Activated gamma-delta T cell (primary cell): ENCODE data around the gene TMEM94.
"Not testable (repeated sequence)": the region's sequence is repeated elsewhere in the genome, so short reads cannot be mapped to it uniquely, and the experiment has no call there.

Source experiments
- DNase-seq: peaks from one replicate; lab custom pipeline; 2025; lab: John Stamatoyannopoulos, UW

Gene TMEM94

DNA sequence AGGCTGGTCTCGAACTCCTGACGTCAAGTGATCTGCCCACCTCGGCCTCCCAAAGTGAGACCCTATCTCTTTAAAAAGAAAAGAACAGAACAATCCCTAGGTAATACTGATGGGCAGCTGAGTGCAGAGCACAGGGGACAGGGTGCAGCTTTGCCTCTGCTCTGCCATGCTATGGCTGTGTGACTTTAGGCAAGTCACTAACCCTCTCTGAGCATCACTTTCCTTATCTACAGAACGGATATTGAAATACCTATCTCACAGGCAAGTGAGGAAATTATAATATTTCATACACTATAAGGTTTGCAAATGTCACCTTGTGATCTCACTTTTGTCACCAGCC lies 54.8 kb downstream of the TMEM94 start:
- no peak for DNase-seq

- DNase-seq, result no peak
These were observed 55.5 kb downstream of the TMEM94 start for GRCh38 chr17:75511610-75512575.

DNA sequence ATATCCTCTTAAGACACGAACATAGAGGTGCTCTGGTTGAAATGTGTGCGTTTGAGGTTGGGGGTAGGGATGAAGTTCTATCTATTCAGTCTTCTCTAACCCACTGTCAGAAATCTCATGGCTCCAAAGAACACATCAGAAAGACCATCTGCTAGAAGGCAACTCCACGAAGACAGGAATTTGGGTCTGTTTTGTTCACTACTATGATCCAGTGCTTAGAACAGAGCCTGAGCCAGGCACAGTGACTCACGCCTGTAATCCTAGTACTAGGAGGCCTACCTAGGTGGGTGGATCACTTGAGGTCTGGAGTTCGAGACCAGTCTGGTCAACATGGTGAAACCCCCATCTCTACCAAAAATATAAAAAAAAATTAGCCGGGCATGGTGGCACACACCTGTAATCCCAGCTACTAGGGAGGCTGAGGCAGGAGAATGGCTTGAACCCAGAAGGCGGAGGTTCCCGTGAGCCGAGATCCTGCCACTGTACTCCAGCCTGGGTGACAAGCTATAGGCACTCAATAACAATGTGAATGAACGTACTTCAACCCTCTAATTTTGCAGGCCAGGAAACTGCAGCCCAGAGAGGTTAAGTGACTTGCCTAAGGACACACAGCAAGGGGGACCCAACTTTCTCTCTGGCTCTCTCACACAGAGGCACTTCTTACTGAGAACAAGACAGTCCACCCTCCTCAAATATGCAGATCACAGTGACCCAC lies 56.6 kb downstream of the TMEM94 start:
- no peak for DNase-seq

GRCh38 chr17:75513641-75514000 lies 57.2 kb downstream of the TMEM94 start:
- no peak for DNase-seq

- DNase-seq, result no peak
These were observed 58.0 kb downstream of the TMEM94 start for GRCh38 chr17:75514299-75514918.

DNA sequence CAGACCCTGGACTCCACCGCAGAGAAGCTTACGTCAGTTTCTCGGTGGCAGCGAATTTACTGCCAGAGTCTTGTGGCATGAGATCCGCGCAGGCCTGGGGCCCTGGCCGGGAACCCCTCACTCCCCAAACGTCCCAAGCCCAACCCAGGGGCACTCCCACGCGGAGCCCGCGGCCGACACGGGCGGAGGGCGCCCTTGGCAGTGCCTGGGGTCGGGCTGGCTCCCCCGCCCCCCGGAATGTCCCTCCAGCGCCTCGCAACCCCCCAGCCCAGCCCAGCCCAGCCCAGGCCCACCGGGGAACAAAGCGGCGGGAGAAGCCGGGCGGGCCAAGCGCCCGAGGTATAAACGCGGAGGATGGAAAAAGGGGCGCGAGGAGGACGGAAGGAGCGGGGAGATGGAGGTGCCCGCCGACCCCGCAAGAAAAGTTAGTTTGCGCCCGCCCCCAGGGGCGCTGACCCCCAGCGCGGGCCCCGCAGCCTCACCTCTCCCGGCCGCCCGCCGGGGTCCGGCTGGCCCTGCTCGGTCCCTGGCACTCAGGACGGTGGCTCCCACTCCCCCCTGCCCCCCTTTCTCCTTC lies 58.6 kb downstream of the TMEM94 start:
- DNase-seq, result no peak

DNA sequence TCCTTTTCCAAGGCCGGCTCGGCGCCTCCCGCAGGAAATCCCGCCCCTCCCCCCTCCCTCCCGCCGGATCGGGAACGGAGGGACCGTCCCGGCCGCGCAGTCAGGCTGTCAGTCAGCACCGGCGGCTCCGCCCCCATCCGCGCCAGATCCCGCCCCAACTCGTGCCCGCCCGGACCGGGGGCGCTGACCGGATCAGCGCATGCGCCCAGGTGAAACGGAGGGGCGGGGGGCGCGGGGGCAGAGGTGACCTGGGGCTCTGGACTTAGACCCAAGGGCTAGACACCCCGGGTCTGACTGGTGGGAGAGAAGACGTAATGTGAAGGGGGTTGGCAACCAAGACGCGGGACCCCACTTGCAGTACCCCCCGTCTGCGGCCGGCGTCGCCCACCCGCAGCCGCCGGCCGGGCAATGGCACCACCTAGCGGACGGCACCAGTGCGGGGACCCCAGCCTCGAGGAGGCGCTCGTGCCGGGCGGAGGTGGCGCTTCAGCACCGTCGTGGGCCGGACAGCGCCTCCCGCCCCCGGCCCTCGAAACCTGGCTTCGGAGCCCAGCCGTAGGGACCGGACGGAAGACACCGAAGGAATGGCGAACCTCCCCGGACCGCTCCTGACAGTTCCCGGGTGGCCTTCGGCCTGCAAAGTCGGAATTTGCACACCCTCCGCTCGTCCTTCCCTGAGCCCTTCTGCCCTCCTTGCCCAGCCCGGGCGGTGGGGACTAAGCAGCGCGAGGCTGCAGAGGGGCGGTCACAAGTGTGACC lies 59.2 kb downstream of the TMEM94 start, which contains the start of gene CASKIN2:
CASKIN2 (minus strand) TSS at position 42 of the 759 bp plus-strand sequence. CDS start 1,733 bp downstream, outside the sequence.
- DNase-seq, result peak; percentile 61

DNA sequence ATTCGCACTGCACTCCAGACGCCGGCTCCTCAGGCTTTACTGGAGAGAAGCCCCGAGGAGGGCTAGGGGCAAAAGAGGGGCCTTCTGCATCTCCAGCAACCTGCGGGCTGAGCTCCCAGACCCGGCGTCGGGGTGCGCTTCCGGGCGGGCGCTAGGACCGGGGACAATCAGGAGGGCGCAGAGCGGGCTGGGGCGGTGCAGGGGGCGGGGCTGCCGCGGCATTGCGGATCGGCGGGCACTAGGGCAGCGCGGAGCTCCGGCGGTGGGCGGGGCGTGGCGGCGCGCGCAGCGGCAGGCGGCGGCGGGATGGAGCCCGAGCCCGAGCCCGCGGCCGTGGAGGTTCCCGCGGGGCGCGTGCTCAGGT lies 59.8 kb downstream of the TMEM94 start, which contains the start of gene TSEN54:
TSEN54 (plus strand) TSS at position 274 of the 364 bp plus-strand sequence; CDS start at position 307, 33 bp downstream.
- peak; percentile 94 for DNase-seq

- DNase-seq, result no peak
These were observed 60.3 kb downstream of the TMEM94 start for GRCh38 chr17:75516619-75517296.

GRCh38 chr17:75517297-75517865 lies 60.9 kb downstream of the TMEM94 start:
- DNase-seq, result no peak

DNA sequence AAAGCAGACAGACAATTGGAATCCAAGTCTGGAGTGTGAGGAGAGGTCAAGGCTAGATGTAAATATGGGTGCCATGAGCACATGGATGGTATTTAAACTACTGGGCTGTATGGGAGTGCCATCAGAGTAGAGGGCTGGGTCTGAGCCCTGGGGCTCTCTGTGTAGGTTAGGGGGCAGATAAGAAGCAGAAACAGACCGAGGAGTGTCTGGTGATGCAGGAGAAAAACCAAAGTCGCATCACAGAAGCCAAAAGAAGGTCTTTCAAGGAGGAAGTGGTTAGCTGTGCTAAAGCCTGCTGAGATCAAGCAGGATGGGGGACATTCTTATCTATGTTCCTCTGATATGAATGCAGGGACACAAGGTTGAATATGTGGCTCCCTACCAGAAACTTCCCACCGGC lies 61.8 kb downstream of the TMEM94 start:
- no peak for DNase-seq

DNA sequence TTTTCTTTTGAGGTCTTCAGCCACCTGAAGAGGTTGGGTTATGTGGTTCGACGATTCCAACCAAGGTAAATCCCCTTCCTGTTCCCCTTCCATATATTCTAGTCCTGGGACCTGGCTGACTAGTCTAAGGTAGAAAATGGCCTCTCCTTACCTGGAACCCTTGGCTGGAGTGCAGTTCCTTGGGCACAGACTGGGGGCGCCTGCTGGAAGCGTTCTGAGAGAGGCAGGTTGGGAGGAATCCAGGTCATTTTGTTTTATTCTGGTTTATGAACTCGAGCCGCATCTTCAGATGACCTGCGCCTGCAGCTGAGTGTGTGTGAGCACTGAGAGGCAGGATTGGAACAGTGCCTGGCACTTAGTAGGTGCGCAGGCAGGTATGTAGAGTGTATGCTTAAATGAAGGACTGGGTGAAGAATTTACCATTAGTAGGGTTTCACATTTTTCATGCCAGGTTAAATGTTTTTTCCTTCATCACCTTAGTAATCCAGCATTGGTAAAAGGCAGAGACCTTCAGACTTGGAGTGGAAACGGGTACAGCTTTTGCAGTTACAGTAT lies 62.6 kb downstream of the TMEM94 start:
- no peak for DNase-seq

DNA sequence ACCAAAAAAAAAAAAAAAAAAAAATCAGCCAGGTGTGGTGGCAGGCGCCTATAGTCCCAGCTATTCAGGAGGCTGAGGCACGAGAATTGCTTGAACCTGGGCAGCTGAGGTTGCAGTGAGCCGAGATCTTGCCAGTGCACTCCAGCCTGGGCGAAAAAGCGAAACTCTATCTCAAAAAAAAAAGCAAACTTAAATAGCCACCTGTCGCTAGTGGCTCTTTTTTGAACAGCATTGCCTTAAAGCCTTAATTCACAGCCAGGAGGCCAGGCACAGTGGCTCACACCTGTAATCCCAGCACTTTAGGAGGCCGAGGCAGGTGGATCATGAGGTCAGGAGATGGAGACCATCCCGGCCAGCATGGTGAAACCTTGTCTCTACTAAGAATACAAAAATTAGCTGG lies 64.0 kb downstream of the TMEM94 start:
- not testable (repeated sequence) for DNase-seq

- no peak for DNase-seq
These were observed 64.9 kb downstream of the TMEM94 start for GRCh38 chr17:75521290-75521689.

DNA sequence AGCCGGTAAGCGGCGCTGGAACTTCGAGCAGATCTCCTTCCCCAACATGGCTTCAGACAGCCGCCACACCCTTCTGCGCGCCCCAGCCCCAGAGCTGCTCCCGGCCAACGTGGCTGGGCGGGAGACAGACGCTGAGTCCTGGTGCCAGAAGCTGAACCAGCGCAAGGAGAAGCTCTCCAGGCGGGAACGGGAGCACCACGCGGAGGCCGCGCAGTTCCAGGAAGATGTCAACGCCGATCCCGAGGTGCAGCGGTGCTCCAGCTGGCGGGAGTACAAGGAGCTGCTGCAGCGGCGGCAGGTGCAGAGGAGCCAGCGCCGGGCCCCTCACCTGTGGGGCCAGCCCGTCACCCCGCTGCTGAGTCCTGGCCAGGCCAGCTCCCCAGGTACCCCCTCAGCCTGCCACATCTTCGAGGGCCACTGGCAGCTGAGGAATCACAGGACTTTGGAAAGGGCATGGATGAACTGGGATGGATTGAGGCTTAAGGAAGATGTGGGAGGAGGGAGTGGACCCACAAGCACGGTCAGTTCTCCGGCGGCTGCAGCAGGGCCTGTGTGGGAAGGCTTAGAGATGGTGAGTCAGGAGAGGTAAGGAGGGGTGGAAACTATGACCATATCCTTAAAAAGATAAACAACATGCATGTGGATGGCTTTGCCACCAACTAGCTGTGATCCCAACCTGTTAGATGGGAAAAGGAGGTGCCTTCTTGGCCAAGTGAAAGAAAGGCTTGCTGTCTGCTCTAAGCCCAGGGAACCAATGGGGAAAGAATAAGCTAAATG lies 65.7 kb downstream of the TMEM94 start:
- no peak for DNase-seq

GRCh38 chr17:75523647-75524046 lies 67.2 kb downstream of the TMEM94 start:
- no peak for DNase-seq

GRCh38 chr17:75524269-75524969 lies 68.0 kb downstream of the TMEM94 start:
- DNase-seq, result no peak

- DNase-seq, result peak; percentile 81
These were observed 68.8 kb downstream of the TMEM94 start, which contains the start of gene LLGL2 for GRCh38 chr17:75524970-75525805. Gene LLGL2 (plus strand): TSS chr17:75525697. CDS start chr17:75543427, 17,730 bp downstream.
